Progenitor cell of endocrine pancreas (in vitro differentiated cells): Measurements from ENCODE around the gene UVRAG. TPM values are rescaled to one million over a fixed set of nuclear protein-coding genes. Genes with fewer than 3 reads are reported as not detected.

Experiments used
- DNase-seq: peaks from one replicate; pipeline ENCODE4 v3.0.0; 2021; ENCODE audit warnings: low spot score; ENCODE audit not compliant: unreplicated experiment
- H3K27ac Mint-ChIP-seq: 2 replicates; pipeline ENCODE4 v1.8.0; 2021; ENCODE audit warnings: mild to moderate bottlenecking, moderate library complexity, mixed read lengths
- H3K27me3 Mint-ChIP-seq: 2 replicates; pipeline ENCODE4 v1.8.0; 2021; ENCODE audit warnings: mixed read lengths
- H3K36me3 Mint-ChIP-seq: 2 replicates; pipeline ENCODE4 v1.8.0; 2022; ENCODE audit warnings: mixed read lengths; ENCODE audit not compliant: insufficient read depth
- H3K4me1 Mint-ChIP-seq: 2 replicates; pipeline ENCODE4 v1.8.0; 2021; ENCODE audit warnings: low read depth, mixed read lengths
- H3K4me3 Mint-ChIP-seq: 2 replicates; pipeline ENCODE4 v1.8.0; 2021; ENCODE audit warnings: low read depth, mild to moderate bottlenecking, moderate library complexity, mixed read lengths
- H3K9me3 Mint-ChIP-seq: 2 replicates; pipeline ENCODE4 v1.8.0; 2021; ENCODE audit warnings: low read depth, mixed read lengths
- CTCF ChIP-seq: fragments of 200-600 bp; sonication (generic); IDR thresholded peaks from one replicate; pipeline ENCODE4 v1.5.0; 2021; ENCODE audit warnings: antibody characterized with exemption, mild to moderate bottlenecking; ENCODE audit not compliant: unreplicated experiment
- total RNA-seq: library from RNA; stranded (reverse); gene quantifications from 2 replicates; pipeline ENCODE4 v1.2.1, GENCODE V29; 2021

The UVRAG gene
- total RNA-seq, 1 donor from 2014 or later: 25.7 TPM

DNA sequence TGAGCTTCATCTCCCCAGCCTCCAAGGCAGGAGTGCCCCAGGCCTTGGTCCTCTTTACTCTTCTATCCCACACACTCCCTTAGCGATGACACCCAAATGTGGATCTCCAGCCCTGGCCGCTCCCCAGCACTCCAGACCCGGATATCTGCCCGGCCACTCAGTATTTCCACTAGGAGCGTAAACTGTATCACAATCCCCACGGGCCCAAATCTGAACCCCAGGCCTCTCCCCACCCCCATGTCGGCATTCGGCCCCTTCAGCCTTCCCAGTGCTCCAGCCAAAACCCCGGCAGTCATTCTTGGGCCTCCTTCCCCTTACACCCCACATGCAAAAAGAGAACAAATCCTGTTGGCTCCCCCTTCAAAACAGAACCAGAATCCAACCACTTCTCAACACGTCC is 370.5 kb downstream of the UVRAG start:
- TF ChIP-seq CTCF: no peak
- DNase-seq: no peak
- H3K4me3 Mint-ChIP-seq: no peak overlapping the region

DNA sequence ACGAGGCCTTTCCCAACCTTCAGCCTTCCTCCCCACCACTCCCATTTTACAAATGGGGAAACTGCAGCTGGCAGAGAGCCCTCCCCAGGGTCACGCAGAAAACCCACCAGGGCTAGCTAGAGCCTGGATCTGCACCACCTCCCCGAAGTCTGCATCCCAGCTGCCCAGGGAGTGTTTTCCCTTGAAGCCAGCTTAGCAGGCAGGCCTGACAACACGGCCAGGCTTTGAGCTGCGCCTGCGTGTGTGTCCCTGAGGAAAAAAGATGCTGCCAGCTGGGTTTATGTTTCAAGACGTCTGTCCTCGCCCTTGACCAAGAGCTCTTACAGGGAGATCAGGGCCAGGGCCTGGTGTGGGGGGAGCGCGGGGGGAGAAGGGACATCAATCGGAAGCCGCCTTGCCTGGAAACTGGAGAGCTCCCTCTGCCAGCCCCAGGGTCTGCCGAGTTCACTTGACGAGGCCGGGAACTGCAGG is 371.0 kb downstream of the UVRAG start:
- Mint-ChIP-seq H3K36me3 (no peaks in the 10 kb centered on the region), H3K27me3 (peaks cover 11% of the 10 kb centered on the region), H3K4me1 (no peaks in the 10 kb centered on the region), H3K27ac (no peak overlapping the region), H3K9me3 (no peaks in the 10 kb centered on the region), H3K4me3 (no peak overlapping the region)
- TF ChIP-seq CTCF: no peak
- no peak for DNase-seq

More for the DNA sequence above, 370.5 kb downstream of the UVRAG start:
- Mint-ChIP-seq H3K27ac (no peak overlapping the region), H3K4me1 (no peaks in the 10 kb centered on the region), H3K9me3 (no peaks in the 10 kb centered on the region), H3K27me3 (peaks cover 11% of the 10 kb centered on the region), H3K36me3 (no peaks in the 10 kb centered on the region)

- H3K4me3 Mint-ChIP-seq: no peak overlapping the region
- no peak overlapping the region for H3K27ac Mint-ChIP-seq
- TF ChIP-seq CTCF: no peak
- H3K4me1 Mint-ChIP-seq: no peaks in the 10 kb centered on the region
- H3K27me3 Mint-ChIP-seq: peaks cover 11% of the 10 kb centered on the region
- no peaks in the 10 kb centered on the region for H3K9me3 Mint-ChIP-seq
- no peaks in the 10 kb centered on the region for H3K36me3 Mint-ChIP-seq
- DNase-seq: no peak
Observed at GRCh38 chr11:76186776-76187279, 371.8 kb downstream of the UVRAG start.

DNA sequence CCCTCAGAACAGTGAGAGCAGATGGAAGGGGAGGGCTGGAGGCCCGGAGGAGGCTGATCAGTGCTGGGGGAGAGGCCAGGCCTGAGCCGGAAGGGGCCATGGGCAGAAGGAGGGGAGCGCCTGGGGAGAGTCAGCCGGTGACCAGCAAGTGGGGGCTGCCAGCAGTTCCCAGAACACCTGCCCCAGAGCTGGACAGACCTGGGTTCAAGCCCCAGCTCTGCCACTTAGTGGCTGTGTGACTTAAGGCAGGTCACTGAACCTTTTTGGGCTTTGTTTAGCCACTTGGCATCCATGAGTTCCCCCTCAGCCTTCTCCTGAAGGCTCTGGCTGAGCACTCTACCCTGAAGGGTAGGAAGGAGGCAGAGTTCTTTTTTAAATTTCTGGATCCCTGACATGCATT is 373.9 kb downstream of the UVRAG start:
- H3K4me3 Mint-ChIP-seq: no peak overlapping the region
- peak overlapping the region; percentile 21 for H3K27ac Mint-ChIP-seq
- TF ChIP-seq CTCF: no peak
- no peaks in the 10 kb centered on the region for H3K9me3 Mint-ChIP-seq
- no peaks in the 10 kb centered on the region for H3K4me1 Mint-ChIP-seq
- DNase-seq: no peak
- H3K27me3 Mint-ChIP-seq: peaks cover 11% of the 10 kb centered on the region
- H3K36me3 Mint-ChIP-seq: no peaks in the 10 kb centered on the region

DNA sequence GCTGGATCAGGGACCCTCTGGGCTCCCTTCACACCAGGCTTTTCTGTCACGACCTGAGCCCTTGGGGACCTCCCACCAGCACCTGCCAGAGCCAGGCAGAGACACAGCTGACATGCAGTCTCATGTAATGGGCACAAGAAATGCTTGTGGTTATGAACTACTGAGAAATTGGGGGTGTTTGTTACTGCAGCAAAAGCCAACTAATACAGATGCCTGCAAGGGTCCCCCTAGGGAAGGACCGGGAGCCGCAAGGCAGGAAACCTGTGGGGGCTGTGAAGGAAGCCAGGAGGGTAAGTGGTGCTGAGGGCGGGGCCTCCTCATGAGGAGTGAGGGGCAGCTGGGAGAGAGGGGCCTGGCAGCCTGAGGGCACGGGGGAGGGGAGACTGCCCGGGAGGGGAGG is 374.7 kb downstream of the UVRAG start:
- no peak for DNase-seq
- Mint-ChIP-seq H3K4me3 (no peak overlapping the region), H3K36me3 (no peaks in the 10 kb centered on the region), H3K27ac (no peak overlapping the region), H3K27me3 (peaks cover 11% of the 10 kb centered on the region), H3K9me3 (no peaks in the 10 kb centered on the region), H3K4me1 (no peaks in the 10 kb centered on the region)
- no peak for TF ChIP-seq CTCF
